LNCaP clone FGC (cell line): ENCODE measurements around the gene ERGIC1.

Experiments used
- DNase-seq: peaks from one replicate; pipeline ENCODE4 v3.0.0-alpha.2; 2011; ENCODE audit warnings: low read depth
- H3K4me3 ChIP-seq: 2 replicates; pipeline ENCODE4 v1.5.1; 2011; ENCODE audit warnings: mild to moderate bottlenecking, low read depth, low read length, control low read depth
- CTCF ChIP-seq: IDR thresholded peaks from 2 replicates; pipeline ENCODE4 v1.5.1; 2012; ENCODE audit warnings: mild to moderate bottlenecking; ENCODE audit not compliant: control insufficient read depth, insufficient read depth; ENCODE audit errors: extremely low read depth

The ERGIC1 gene

GRCh38 chr5:172904312-172904642 is 70.2 kb downstream of the ERGIC1 start:
- no peak overlapping the region for H3K4me3 ChIP-seq
- no peak for TF ChIP-seq CTCF

GRCh38 chr5:172904643-172905345 is 70.7 kb downstream of the ERGIC1 start:
- DNase-seq, result peak; percentile 99
- no peak for TF ChIP-seq CTCF
- H3K4me3 ChIP-seq, result peak overlapping the region; percentile 37

More at GRCh38 chr5:172904312-172904642, 70.2 kb downstream of the ERGIC1 start:
- DNase-seq, result no peak

DNA sequence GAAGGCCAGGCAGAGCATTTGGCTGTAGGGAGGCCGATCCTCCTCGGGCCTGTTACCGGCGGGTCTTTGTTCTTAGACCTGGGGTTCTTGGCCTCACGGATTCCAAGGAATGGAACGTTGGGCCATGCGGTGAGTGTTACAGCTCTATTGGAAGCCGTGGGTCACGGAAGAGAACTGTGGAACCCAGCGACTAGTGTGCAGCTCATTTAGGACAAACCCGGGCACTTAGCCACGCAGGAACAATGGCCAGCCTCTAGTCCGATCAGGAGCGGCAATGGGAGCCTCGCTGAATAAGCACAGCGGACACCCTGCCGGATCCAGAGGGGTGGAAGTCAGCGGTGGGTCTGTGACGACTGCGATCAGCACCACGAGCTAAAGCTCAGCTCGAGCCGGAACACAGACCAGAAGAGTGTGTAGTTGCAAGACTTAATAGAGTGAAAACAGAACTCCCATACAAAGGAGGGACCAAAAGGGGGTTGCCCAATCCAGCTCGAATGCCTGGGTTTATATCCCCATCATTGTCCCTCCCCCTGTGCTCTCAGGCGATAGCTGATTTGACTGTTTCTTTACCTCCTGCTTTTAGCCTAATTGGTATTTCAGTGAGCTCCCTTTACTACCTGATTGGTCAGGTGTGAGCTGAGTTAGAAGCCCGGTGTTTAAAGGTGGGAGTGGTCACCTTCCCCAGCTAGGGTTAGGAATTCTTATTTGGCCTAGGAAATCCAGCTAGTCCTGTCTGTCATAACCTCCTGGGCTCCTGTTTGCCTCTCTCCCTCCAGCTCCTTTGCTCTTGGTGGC is 71.5 kb downstream of the ERGIC1 start:
- H3K4me3 ChIP-seq, result peak overlapping the region; percentile 37
- TF ChIP-seq CTCF, result no peak
- peak; percentile 93 for DNase-seq

GRCh38 chr5:172906436-172906835 is 72.4 kb downstream of the ERGIC1 start:
- TF ChIP-seq CTCF, result no peak
- peak overlapping the region; percentile 12; the same call in 1 of the 2 replicates for H3K4me3 ChIP-seq
- no peak for DNase-seq

DNA sequence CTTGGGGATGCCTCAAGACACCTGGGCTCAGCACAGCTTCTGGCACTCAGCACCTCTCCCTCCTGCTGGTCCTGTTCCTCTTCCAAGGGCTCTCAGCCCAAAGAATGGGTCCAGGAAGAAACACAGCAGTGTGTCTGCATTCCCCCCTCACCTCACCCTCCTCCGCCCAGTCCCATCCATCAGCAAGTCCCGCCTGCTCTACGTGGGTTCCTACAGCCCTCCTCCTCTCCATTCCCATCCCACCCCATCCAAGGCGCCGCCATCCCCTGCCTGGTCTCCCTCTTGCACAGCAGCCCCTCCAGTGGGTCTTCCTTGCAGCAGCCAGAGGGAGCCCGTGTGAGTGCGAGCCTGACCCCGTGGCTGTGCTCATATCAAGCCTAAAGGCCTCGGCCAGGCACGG is 72.8 kb downstream of the ERGIC1 start:
- DNase-seq, result no peak
- no peak for TF ChIP-seq CTCF
- no peak overlapping the region for H3K4me3 ChIP-seq

- H3K4me3 ChIP-seq, result no peak overlapping the region
- TF ChIP-seq CTCF, result no peak
- DNase-seq, result no peak
Measured at GRCh38 chr5:172907657-172908056, 73.6 kb downstream of the ERGIC1 start.

DNA sequence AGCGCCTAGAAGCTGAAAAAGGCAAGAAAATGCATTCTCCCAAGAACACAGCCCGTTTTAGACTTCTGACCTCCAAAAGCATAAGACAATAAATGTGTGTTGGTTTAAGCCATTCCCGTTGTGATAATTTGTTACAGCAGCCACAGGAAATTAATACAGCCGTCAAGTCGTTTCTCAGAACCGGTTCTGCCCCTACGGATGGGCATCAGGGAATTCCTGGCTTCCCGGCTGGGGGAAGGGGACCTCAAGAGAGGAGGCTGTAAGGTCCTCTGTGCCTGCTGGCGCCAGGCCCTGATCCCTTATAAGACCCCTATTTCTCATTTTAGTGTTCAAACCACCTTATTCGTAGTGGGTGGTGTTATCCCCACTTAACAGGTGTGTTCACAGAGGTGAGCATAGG is 74.6 kb downstream of the ERGIC1 start:
- DNase-seq, result no peak
- TF ChIP-seq CTCF, result no peak

More for the DNA sequence above, 74.6 kb downstream of the ERGIC1 start:
- H3K4me3 ChIP-seq, result no peak overlapping the region
